ENCODE results near the gene DUSP6. TPM values are rescaled to one million over a fixed set of nuclear protein-coding genes. Genes with fewer than 3 reads are reported as not detected.

DUSP6 gene
- total and polyA plus RNA-seq, 7 donors, result 27.0 to 39.7 (median 33.2) TPM

- 12 to 32% methylated on average over 6 of the region's 6 CpGs for WGBS, 2 donors
- peaks cover 0 to 11% (median 2%) of the 10 kb centered on the region in 4 donors for H3K4me1 ChIP-seq
- H3K27me3 ChIP-seq, result no peaks in the 10 kb centered on the region
- no peaks in the 10 kb centered on the region for H3K36me3 ChIP-seq
- peak overlapping the region; percentile 30 to 47 (median 38) for H3K27ac ChIP-seq
- intact Hi-C loops (cut with DNase I), result no loop called here
- H3K4me3 ChIP-seq, result no peak overlapping the region
- peak in 1 of 4 donors; percentile 49 for TF ChIP-seq POLR2AphosphoS5 (IDR thresholded peaks at IDR 0.05)
- TF ChIP-seq CTCF (IDR thresholded peaks at IDR 0.05), result no peak
- TF ChIP-seq EP300 (IDR thresholded peaks at IDR 0.05), result peak in 1 of 4 donors; percentile 53
- TF ChIP-seq POLR2A (IDR thresholded peaks at IDR 0.05), result no peak
- DNase-seq, result no peak
- H3K9me3 ChIP-seq, result no peaks in the 10 kb centered on the region
These were observed 37.7 kb upstream of the DUSP6 start for GRCh38 chr12:89389755-89390661.

DNA sequence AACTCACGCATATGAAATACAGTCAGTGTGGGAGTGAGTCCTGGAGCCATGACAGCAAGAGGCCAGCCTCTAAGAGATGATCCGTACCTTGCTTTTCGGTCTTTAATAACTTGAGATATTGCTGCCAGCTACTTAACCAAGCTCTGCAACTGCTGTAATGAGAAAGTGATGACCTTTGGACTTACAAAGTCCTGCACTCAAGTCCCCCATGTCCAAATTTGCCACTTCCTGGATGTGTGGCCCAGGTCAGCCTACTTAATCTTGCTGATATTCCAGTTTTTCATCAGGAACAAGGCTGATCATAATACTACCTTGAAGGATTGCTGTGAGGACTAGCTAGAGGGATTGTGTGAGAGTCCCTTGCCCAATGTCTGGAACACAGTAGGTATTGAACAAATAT, 33.8 kb upstream of the DUSP6 start:
- Histone ChIP-seq H3K27ac (peak overlapping the region in 1 of 4 donors; percentile 83), H3K4me3 (no peak overlapping the region), H3K27me3 (no peaks in the 10 kb centered on the region), H3K36me3 (no peaks in the 10 kb centered on the region), H3K4me1 (peaks cover 0 to 39% (median 22%) of the 10 kb centered on the region in 4 donors), H3K9me3 (no peaks in the 10 kb centered on the region)
- no peak for TF ChIP-seq CTCF (IDR thresholded peaks at IDR 0.05)
- no peak for TF ChIP-seq POLR2AphosphoS5 (IDR thresholded peaks at IDR 0.05)
- no peak for TF ChIP-seq POLR2A (IDR thresholded peaks at IDR 0.05)
- TF ChIP-seq EP300 (IDR thresholded peaks at IDR 0.05), result no peak
- intact Hi-C loops (cut with DNase I), result no loop called here
- no peak for DNase-seq
- 18 to 61% methylated on average over 3 of the region's 3 CpGs for WGBS, 2 donors

DNA sequence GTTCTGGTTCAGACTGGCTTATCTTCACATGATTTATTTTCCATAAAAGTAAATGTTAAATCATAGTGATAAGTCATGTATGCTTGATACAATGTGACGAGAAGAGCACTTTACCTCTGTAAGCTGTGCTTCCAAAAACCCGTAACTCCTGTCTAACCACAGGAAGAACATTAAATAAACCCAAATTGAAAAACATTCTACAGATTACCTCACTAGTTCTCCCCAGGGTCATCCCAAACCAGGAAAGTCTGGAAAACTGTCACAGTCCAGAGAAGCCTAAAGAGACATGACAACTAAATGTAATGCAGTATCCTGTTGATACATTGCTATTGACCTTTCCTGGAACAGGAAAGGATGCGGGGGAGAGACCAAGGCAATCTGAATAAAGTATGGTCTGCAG, 32.5 kb upstream of the DUSP6 start:
- TF ChIP-seq EP300 (IDR thresholded peaks at IDR 0.05) (no peak), POLR2A (IDR thresholded peaks at IDR 0.05) (no peak), CTCF (IDR thresholded peaks at IDR 0.05) (no peak), POLR2AphosphoS5 (IDR thresholded peaks at IDR 0.05) (no peak)
- H3K27ac ChIP-seq, result peak overlapping the region; percentile 66 to 83 (median 79)
- H3K4me3 ChIP-seq, result peak overlapping the region in 1 of 4 donors; percentile 24
- H3K9me3 ChIP-seq, result no peaks in the 10 kb centered on the region
- peaks cover 0 to 39% (median 22%) of the 10 kb centered on the region in 4 donors for H3K4me1 ChIP-seq
- no peak for DNase-seq
- H3K27me3 ChIP-seq, result no peaks in the 10 kb centered on the region
- no peaks in the 10 kb centered on the region for H3K36me3 ChIP-seq
- intact Hi-C loops (cut with DNase I), result no loop called here
- 27 to 64% methylated on average over 3 of the region's 3 CpGs for WGBS, 2 donors

DNA sequence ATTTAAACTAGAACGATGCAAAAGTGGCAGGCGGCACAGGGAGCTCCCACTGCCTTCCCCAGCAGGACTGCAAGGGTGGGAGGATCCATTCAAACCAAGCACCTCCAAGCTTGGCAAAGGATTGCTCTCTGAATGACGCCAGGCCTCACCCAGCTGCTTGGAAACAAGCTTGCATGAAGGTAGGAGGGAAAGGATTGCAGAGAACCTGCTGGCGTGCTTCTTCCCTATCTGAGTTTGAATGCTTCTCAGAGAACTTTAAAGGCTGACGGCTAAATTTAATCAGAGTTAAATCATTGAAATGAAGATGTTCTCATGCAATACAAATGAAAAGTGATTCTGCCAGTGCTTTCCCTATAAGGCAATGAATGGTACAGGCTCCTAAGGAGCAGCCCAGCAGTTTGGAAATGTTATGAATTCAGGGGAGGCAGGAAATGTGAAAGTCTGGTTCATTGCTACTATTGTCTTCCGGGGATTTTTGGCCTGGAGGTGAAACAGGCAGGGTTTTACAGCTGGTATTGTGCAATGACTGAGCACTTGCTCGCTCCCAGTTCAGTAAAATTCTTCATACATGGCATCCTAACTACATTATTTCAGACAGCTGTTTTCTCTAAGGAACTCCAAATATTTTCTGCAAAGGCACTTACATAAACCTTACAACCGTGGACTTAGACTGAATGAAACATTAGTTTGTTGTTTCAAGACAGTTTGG, 31.9 kb upstream of the DUSP6 start:
- intact Hi-C loops (cut with DNase I), result no loop called here
- TF ChIP-seq POLR2AphosphoS5 (IDR thresholded peaks at IDR 0.05), result peak in 3 of 4 donors; percentile 48 to 63 (median 61)
- no peak for TF ChIP-seq CTCF (IDR thresholded peaks at IDR 0.05)
- WGBS, 2 donors, result 12 to 38% methylated on average over 8 of the region's 8 CpGs
- Histone ChIP-seq H3K4me3 (peak overlapping the region in 1 of 4 donors; percentile 24), H3K27ac (peak overlapping the region; percentile 66 to 83 (median 79)), H3K4me1 (peaks cover 0 to 39% (median 22%) of the 10 kb centered on the region in 4 donors), H3K36me3 (no peaks in the 10 kb centered on the region), H3K9me3 (no peaks in the 10 kb centered on the region), H3K27me3 (no peaks in the 10 kb centered on the region)
- DNase-seq, result peak; percentile 75
